ENCODE data around the gene SOS2.

SOS2 gene

GRCh38 chr14:50093496-50093895 lies 137.9 kb downstream of the SOS2 start:
- Histone ChIP-seq H3K27ac (no peak overlapping the region), H3K36me3 (replicated peaks) (no peaks in the 10 kb centered on the region), H3K27me3 (replicated peaks) (no peaks in the 10 kb centered on the region), H3K4me3 (ENCODE audit: low read depth, low read length) (no peak overlapping the region)
- in situ Hi-C loops (cut with HindIII; ENCODE audit: low pct_ligation_motif_present, low sequenced_read_pairs): no loop called here
- TF ChIP-seq CTCF (IDR thresholded peaks at IDR 0.05; ENCODE audit: low read depth, low read length, missing control alignments): no peak
- no peak for DNase-seq

GRCh38 chr14:50092006-50092555 lies 139.3 kb downstream of the SOS2 start:
- no peak for DNase-seq
- TF ChIP-seq CTCF (IDR thresholded peaks at IDR 0.05; ENCODE audit: low read depth, low read length, missing control alignments): no peak
- Histone ChIP-seq H3K27ac (no peak overlapping the region), H3K36me3 (replicated peaks) (no peaks in the 10 kb centered on the region), H3K4me3 (ENCODE audit: low read depth, low read length) (no peak overlapping the region), H3K27me3 (replicated peaks) (no peaks in the 10 kb centered on the region)
- in situ Hi-C loops (cut with HindIII; ENCODE audit: low pct_ligation_motif_present, low sequenced_read_pairs): no loop called here

- in situ Hi-C loops (cut with HindIII; ENCODE audit: low pct_ligation_motif_present, low sequenced_read_pairs): no loop called here
- no peak for DNase-seq
- Histone ChIP-seq H3K4me3 (ENCODE audit: low read depth, low read length) (no peak overlapping the region), H3K27me3 (replicated peaks) (no peaks in the 10 kb centered on the region), H3K36me3 (replicated peaks) (no peaks in the 10 kb centered on the region), H3K27ac (no peak overlapping the region)
- TF ChIP-seq CTCF (IDR thresholded peaks at IDR 0.05; ENCODE audit: low read depth, low read length, missing control alignments): no peak
Measured at GRCh38 chr14:50091240-50091913, 140.0 kb downstream of the SOS2 start.

- no peak for DNase-seq
- no peaks in the 10 kb centered on the region for H3K27me3 ChIP-seq (replicated peaks)
- no peak overlapping the region for H3K27ac ChIP-seq
- TF ChIP-seq CTCF (IDR thresholded peaks at IDR 0.05; ENCODE audit: low read depth, low read length, missing control alignments): no peak
- H3K4me3 ChIP-seq (ENCODE audit: low read depth, low read length): no peak overlapping the region
- in situ Hi-C loops (cut with HindIII; ENCODE audit: low pct_ligation_motif_present, low sequenced_read_pairs): no loop called here
- no peaks in the 10 kb centered on the region for H3K36me3 ChIP-seq (replicated peaks)
Measured at GRCh38 chr14:50089208-50089607, 142.2 kb downstream of the SOS2 start.

- Histone ChIP-seq H3K27ac (no peak overlapping the region), H3K4me3 (ENCODE audit: low read depth, low read length) (no peak overlapping the region), H3K36me3 (replicated peaks) (no peaks in the 10 kb centered on the region), H3K27me3 (replicated peaks) (no peaks in the 10 kb centered on the region)
- no peak for DNase-seq
- in situ Hi-C loops (cut with HindIII; ENCODE audit: low pct_ligation_motif_present, low sequenced_read_pairs): no loop called here
- TF ChIP-seq CTCF (IDR thresholded peaks at IDR 0.05; ENCODE audit: low read depth, low read length, missing control alignments): no peak
Measured at GRCh38 chr14:50088731-50089130, 142.6 kb downstream of the SOS2 start.

- Histone ChIP-seq H3K27me3 (replicated peaks) (no peaks in the 10 kb centered on the region), H3K27ac (no peak overlapping the region), H3K36me3 (replicated peaks) (no peaks in the 10 kb centered on the region), H3K4me3 (ENCODE audit: low read depth, low read length) (no peak overlapping the region)
- in situ Hi-C loops (cut with HindIII; ENCODE audit: low pct_ligation_motif_present, low sequenced_read_pairs): no loop called here
- no peak for DNase-seq
- no peak for TF ChIP-seq CTCF (IDR thresholded peaks at IDR 0.05; ENCODE audit: low read depth, low read length, missing control alignments)
Measured at GRCh38 chr14:50088117-50088515, 143.3 kb downstream of the SOS2 start.

Measured in brain microvascular endothelial cell (primary cell).